ENCODE results near the gene IFIH1. TPM values are rescaled to one million over a fixed set of nuclear protein-coding genes. Genes with fewer than 3 reads are reported as not detected.

IFIH1 gene
- total RNA-seq, 1 donor from 2014 or later, result 27.9 TPM

DNA sequence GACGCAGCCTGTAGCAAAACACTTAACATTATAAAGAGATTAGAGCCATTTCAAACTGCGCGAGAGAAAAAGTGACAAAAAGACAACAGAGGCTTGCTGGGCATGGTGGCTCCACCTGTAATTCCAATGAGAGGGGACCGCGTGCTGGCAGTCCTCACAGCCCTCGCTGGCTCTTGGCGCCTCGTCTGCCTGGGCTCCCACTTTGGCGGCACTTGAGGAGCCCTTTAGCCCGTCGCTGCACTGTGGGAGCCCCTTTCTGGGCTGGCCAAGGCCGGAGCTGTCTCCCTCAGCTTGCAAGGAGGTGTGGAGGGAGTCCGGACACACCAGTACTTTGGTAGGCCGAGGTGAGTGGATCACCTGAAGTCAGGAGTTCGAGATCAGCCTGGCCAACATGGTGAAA, 9.3 kb upstream of the IFIH1 start:
- H3K27me3 Mint-ChIP-seq (ENCODE audit: insufficient read depth), result no peaks in the 10 kb centered on the region
- H3K4me3 Mint-ChIP-seq, result no peak overlapping the region
- intact Hi-C loops (cut with micrococcal nuclease), result no loop called here
- H3K9me3 Mint-ChIP-seq, result no peaks in the 10 kb centered on the region
- H3K36me3 Mint-ChIP-seq (ENCODE audit: low read depth), result peaks cover 5% of the 10 kb centered on the region
- no peak for DNase-seq (ENCODE audit: low spot score)
- H3K27ac Mint-ChIP-seq, result no peak overlapping the region
- peaks cover 12% of the 10 kb centered on the region for H3K4me1 Mint-ChIP-seq (ENCODE audit: low read depth)

DNA sequence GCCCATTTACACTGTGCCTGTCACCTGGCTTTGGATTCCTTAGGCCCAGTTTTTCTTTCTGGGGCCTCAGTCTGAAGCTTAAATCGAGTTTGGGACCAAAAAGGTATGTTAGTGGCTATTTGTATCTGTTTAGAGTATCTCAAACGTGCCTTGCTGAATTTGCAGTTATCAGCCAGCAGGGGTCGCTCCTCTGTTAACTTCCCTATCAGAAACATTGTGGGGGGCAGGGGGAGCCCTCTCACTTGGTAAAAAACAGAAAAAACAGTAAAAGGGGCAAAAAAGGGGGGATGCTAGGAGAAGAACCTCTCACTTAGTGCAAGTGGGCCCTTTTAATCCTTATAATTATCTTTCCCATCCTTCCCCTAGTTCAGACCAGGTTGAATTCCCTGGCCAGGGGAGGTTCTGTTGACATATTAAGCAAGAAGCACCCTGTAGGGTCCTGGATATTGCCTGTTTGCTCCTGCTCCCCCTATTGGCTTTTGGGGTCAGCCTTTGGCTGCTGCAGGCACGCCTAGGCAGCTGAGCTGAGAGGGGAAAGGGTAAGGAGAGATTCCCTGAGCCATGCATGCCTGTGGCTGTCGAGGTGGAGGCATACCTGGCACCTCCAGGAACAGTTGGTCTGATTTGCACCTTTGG, 8.8 kb upstream of the IFIH1 start:
- H3K27ac Mint-ChIP-seq, result no peak overlapping the region
- peaks cover 12% of the 10 kb centered on the region for H3K4me1 Mint-ChIP-seq (ENCODE audit: low read depth)
- intact Hi-C loops (cut with micrococcal nuclease), result no loop called here

DNA sequence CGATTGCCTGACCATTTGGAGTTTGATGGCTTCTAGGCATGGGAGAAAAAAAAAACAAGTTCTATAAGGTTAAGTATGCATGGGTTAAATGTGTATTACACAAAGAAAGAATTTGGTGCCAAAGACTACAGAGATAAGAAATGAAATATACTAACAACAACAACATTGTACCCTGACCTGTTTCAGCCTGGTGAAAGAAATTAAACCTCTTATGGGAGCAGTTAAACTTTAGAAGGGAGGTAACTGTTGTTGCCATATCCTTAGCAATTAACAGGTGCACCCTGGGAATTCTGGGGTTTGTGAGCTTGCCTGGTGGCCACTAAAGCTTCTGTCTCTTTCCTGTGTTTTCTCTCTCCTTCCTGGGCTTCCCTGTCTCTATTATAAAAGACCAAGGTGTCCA, 6.5 kb upstream of the IFIH1 start:
- H3K9me3 Mint-ChIP-seq, result no peaks in the 10 kb centered on the region
- intact Hi-C loops (cut with micrococcal nuclease), result no loop called here
- H3K4me3 Mint-ChIP-seq, result no peak overlapping the region
- peaks cover 5% of the 10 kb centered on the region for H3K36me3 Mint-ChIP-seq (ENCODE audit: low read depth)
- no peaks in the 10 kb centered on the region for H3K27me3 Mint-ChIP-seq (ENCODE audit: insufficient read depth)
- DNase-seq (ENCODE audit: low spot score), result no peak
- H3K27ac Mint-ChIP-seq, result no peak overlapping the region
- peaks cover 29% of the 10 kb centered on the region for H3K4me1 Mint-ChIP-seq (ENCODE audit: low read depth)

More for the DNA sequence above, 8.8 kb upstream of the IFIH1 start:
- Mint-ChIP-seq H3K4me3 (no peak overlapping the region), H3K36me3 (ENCODE audit: low read depth) (peaks cover 5% of the 10 kb centered on the region), H3K27me3 (ENCODE audit: insufficient read depth) (no peaks in the 10 kb centered on the region), H3K9me3 (no peaks in the 10 kb centered on the region)
- no peak for DNase-seq (ENCODE audit: low spot score)

DNA sequence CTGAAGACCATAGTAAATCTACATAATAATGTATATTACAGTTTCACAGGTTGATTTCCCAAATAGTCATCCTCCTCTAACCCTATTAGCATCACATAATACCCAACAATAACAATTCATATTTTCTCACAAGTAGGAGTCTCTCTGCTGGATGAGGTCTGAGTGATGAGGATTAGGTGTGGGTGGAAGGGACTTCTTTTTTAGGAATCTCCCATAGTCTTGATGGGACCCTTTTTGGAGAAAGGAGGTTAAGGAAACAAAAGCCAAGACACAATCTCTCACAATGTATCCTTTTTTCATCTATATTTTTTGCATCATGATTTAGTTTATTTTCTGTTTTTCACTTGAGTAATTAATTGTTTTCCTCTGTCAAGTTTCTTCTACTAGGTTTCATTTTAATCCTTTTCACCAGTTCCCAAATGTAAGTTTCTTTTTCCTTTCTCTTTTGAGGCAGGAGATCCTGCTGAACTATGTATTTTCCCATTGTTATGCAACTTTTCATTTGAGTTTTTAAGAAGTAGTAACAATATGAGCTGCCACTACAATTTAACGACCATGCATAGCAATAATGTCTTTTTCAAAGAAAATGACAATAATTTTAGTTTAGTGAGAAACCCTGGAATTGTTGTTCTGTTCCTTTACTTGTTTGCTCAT, 2.5 kb upstream of the IFIH1 start:
- no peak for DNase-seq (ENCODE audit: low spot score)
- Mint-ChIP-seq H3K27ac (no peak overlapping the region), H3K36me3 (ENCODE audit: low read depth) (peaks cover 14% of the 10 kb centered on the region), H3K4me1 (ENCODE audit: low read depth) (peaks cover 47% of the 10 kb centered on the region), H3K27me3 (ENCODE audit: insufficient read depth) (no peaks in the 10 kb centered on the region), H3K9me3 (no peaks in the 10 kb centered on the region), H3K4me3 (no peak overlapping the region)
- intact Hi-C loops (cut with micrococcal nuclease), result no loop called here

DNA sequence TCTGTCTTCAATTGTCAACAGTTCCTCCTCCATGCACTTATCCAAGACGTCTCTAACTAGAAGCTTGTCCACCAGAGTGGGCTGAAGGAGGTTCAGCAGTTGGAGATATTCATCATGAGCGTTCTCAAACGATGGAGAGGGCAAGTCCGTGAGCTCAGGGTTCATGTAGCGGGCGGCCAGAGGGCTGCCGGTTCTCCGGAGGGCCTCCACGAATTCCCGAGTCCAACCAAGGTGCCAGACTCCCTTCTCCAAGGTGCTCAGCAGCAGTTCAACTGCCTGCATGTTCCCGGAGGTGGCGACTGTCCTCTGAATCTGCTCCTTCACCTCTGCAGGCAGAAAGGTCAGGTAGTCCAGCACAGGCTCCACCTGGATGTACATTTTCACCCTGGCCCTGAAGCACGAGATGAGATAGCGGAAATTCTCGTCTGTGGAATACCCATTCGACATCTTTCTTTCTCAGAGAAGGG, 590 bp downstream of the IFIH1 start:
- peak overlapping the region; percentile 93 for H3K4me3 Mint-ChIP-seq
- peak overlapping the region; percentile 90 for H3K27ac Mint-ChIP-seq
- no peaks in the 10 kb centered on the region for H3K9me3 Mint-ChIP-seq
- peaks cover 68% of the 10 kb centered on the region for H3K4me1 Mint-ChIP-seq (ENCODE audit: low read depth)
- intact Hi-C loops (cut with micrococcal nuclease), result loop anchor here (1.0 to 5.0 kb wide), 6 partner anchors 26 to 1076 kb away; partner anchors contain the start of genes GCA and PSMD14
- peak; percentile 13 for DNase-seq (ENCODE audit: low spot score)
- H3K27me3 Mint-ChIP-seq (ENCODE audit: insufficient read depth), result no peaks in the 10 kb centered on the region
- peaks cover 24% of the 10 kb centered on the region for H3K36me3 Mint-ChIP-seq (ENCODE audit: low read depth)

DNA sequence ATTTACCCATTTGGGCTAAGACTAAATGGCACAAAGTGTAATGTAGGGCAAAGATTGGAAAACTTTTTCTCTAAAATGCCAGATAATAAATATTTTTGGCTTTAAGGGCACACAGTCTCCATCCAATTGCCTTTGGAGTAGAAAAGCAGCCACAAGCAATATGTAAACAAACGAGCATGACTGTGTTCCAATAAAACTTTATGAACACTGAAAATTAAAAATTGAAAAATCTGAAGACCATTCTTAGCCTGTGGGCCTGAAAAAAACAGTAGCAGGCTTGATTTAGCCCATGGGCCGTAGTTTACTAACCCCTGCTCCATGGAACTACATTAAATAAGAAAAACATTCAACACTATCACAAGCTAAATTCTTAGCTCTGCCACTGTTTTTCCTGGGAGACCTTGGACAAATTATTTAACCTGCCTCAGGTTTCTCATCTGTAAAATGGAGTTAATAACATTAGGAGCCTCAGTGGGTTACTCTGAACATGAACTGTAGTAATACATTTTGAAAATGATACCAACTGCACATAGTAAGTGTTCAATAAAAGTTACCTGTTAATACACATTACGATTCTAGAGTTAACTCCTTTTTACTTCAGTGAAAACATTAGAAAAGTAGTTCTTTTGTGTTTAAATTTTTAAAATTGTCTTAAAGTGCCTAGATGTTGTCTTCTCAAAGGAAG, 1.3 kb downstream of the IFIH1 start:
- DNase-seq (ENCODE audit: low spot score), result no peak
- peak overlapping the region; percentile 93 for H3K4me3 Mint-ChIP-seq
- intact Hi-C loops (cut with micrococcal nuclease), result loop anchor here (5.0 kb wide), 1 partner anchor 1075 kb away; no protein-coding TSS in a partner anchor
- H3K4me1 Mint-ChIP-seq (ENCODE audit: low read depth), result peaks cover 75% of the 10 kb centered on the region
- H3K27me3 Mint-ChIP-seq (ENCODE audit: insufficient read depth), result no peaks in the 10 kb centered on the region
- no peaks in the 10 kb centered on the region for H3K9me3 Mint-ChIP-seq
- H3K27ac Mint-ChIP-seq, result peak overlapping the region; percentile 90
- H3K36me3 Mint-ChIP-seq (ENCODE audit: low read depth), result peaks cover 27% of the 10 kb centered on the region

DNA sequence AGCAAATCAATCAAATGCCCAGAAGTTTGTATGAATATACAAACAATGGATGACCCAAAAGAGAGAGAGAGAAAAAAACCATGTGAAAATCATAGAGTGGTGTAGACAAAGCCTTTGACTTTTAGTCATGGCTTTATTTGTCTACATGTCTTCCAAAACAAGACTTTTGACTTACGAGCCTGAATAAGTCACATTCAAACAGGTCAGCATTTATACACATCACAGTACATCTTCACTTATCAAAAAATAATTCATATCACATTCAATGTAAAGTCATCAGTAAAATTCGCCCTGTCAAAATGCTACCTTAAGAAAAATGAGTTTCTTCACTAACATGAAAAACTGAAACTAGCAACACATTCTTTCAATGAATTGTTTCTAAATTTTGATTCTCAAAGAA, 1.9 kb downstream of the IFIH1 start:
- peaks cover 33% of the 10 kb centered on the region for H3K36me3 Mint-ChIP-seq (ENCODE audit: low read depth)
- no peak for DNase-seq (ENCODE audit: low spot score)
- intact Hi-C loops (cut with micrococcal nuclease), result loop anchor here (5.0 kb wide), 1 partner anchor 1074 kb away; no protein-coding TSS in a partner anchor
- H3K9me3 Mint-ChIP-seq, result no peaks in the 10 kb centered on the region
- H3K4me3 Mint-ChIP-seq, result peak overlapping the region; percentile 93
- peaks cover 81% of the 10 kb centered on the region for H3K4me1 Mint-ChIP-seq (ENCODE audit: low read depth)
- H3K27ac Mint-ChIP-seq, result peak overlapping the region; percentile 85
- H3K27me3 Mint-ChIP-seq (ENCODE audit: insufficient read depth), result no peaks in the 10 kb centered on the region

DNA sequence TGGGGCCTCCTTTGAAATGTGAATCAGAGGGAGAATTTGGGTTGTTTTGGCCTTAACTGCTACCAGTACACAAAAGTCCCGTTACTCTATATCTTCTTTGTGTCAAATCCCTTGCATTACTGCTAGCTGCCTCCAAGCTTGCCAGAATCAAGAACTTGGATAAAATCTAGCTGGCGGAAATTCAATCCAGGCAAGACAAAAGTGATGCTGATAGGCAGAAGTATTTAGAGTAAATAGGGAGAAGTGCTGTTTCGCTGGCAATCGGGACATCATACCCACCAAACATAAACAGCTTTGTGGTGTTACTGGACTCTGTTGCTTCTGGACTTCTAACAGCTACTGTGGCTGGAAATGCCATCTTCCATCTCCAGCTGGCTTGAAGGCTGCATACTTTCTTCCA, 2.5 kb downstream of the IFIH1 start:
- DNase-seq (ENCODE audit: low spot score), result no peak
- intact Hi-C loops (cut with micrococcal nuclease), result loop anchor here (5.0 kb wide), 1 partner anchor 1074 kb away; no protein-coding TSS in a partner anchor
- Mint-ChIP-seq H3K4me3 (peak overlapping the region; percentile 93), H3K36me3 (ENCODE audit: low read depth) (peaks cover 36% of the 10 kb centered on the region), H3K27me3 (ENCODE audit: insufficient read depth) (no peaks in the 10 kb centered on the region), H3K9me3 (no peaks in the 10 kb centered on the region), H3K4me1 (ENCODE audit: low read depth) (peaks cover 81% of the 10 kb centered on the region), H3K27ac (peak overlapping the region; percentile 85)

DNA sequence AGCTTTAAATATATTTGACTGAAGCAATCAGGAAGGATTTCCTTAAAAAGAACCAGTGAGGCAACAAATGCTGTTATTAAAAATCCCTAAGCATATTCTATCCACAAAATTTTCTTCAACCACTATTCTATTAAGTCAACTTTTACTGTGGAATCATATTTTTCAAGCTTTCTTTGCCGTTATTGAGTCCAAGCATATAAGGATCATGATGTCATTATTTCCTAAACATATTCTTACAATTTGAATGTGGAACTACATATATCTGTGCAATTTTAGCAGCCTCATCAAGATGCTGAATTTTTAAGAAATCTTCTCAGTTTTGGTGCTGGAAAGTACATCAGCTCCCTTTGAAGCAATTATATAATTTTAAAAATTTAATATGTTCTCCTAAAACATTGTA, 5.6 kb downstream of the IFIH1 start:
- Mint-ChIP-seq H3K9me3 (no peaks in the 10 kb centered on the region), H3K4me1 (ENCODE audit: low read depth) (peaks cover 74% of the 10 kb centered on the region), H3K4me3 (no peak overlapping the region), H3K27ac (no peak overlapping the region), H3K36me3 (ENCODE audit: low read depth) (peaks cover 51% of the 10 kb centered on the region), H3K27me3 (ENCODE audit: insufficient read depth) (no peaks in the 10 kb centered on the region)
- intact Hi-C loops (cut with micrococcal nuclease), result loop anchor here (1.0 kb wide), 1 partner anchor 12 kb away; no protein-coding TSS in a partner anchor
- no peak for DNase-seq (ENCODE audit: low spot score)

DNA sequence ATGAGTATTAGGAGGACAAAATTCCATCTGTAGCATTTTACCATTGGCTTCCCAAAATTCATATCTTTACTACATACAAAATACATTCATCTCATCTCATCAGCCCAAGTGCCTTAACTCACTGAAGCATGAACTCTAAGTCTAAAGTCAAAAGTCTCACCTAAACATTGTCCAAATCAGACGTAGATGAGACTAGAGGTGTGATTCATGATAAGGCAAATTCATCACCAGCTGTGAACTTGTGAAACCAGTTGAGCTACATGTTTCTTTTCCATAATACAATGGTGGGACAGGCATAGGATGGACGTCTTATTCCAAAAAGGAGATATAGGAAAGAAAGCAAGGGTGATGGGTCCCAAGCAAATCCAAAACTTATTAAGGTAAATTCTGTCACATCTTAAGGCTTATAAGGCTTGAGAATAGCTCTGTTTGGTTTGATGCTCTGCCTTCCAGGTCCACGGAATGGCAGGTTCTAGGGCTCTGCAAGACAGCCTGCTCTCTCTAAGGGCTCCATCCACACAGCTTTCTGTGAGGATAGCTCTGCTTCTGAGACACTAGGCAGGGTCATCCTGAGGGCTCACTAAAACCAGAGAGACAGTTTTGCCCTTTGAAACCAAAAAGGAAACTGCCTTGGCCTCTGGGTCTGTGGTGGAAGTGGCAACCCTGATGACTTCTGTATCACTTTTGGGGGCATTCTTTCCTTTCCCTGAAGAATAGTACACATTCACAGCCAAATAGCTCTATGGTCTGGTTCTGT, 9.6 kb downstream of the IFIH1 start:
- H3K27ac Mint-ChIP-seq, result no peak overlapping the region
- DNase-seq (ENCODE audit: low spot score), result no peak

DNA sequence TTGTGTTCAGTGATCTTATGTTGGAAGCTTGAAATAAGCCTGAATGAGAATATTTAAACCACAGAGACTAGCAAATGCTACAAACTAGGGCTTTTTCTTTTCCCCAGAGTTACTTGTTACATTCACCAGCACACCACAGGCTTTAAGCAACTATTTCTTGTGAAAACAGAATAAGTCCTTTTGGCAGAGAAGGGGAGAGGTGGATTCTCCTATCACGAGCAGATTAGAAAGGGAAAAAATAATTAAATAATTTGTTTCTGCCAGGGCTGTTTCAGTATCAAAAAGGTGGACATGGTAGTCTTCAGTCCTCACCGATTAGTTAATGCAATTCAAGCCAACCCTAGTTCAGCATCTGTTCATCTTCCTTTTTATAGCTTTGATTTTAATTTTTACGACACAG, 12.6 kb downstream of the IFIH1 start:
- Mint-ChIP-seq H3K27me3 (ENCODE audit: insufficient read depth) (no peaks in the 10 kb centered on the region), H3K27ac (no peak overlapping the region)

More for the DNA sequence above, 9.6 kb downstream of the IFIH1 start:
- Mint-ChIP-seq H3K36me3 (ENCODE audit: low read depth) (peaks cover 45% of the 10 kb centered on the region), H3K4me1 (ENCODE audit: low read depth) (peaks cover 42% of the 10 kb centered on the region), H3K27me3 (ENCODE audit: insufficient read depth) (no peaks in the 10 kb centered on the region), H3K9me3 (no peaks in the 10 kb centered on the region), H3K4me3 (no peak overlapping the region)
- intact Hi-C loops (cut with micrococcal nuclease), result no loop called here

DNA sequence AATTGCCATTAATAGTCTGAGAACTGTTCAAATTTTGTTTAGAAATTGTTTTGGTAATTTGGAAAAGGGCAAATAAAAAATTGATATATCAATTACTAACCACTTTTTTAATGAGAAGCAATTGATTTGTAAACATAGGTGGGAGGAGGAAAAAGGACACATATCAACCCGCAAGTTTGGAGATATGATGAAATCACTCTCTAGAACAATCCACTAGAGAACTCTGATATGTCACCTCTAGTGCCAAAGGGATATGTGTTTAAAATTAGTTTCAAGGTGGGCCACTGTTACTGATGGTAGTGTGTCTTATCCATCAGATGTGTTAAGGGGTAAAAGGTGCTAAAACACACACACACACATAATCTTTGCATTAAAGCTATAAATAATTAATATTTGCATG, 16.6 kb downstream of the IFIH1 start:
- DNase-seq (ENCODE audit: low spot score), result no peak
- Mint-ChIP-seq H3K4me3 (no peak overlapping the region), H3K9me3 (no peaks in the 10 kb centered on the region), H3K27me3 (ENCODE audit: insufficient read depth) (no peaks in the 10 kb centered on the region), H3K36me3 (ENCODE audit: low read depth) (peaks cover 10% of the 10 kb centered on the region), H3K27ac (no peak overlapping the region), H3K4me1 (ENCODE audit: low read depth) (peaks cover 5% of the 10 kb centered on the region)
- intact Hi-C loops (cut with micrococcal nuclease), result loop anchor here (1.0 to 5.0 kb wide), 2 partner anchors 10 to 40 kb away; partner anchors contain the start of gene GCA

More for the DNA sequence above, 12.6 kb downstream of the IFIH1 start:
- peaks cover 30% of the 10 kb centered on the region for H3K36me3 Mint-ChIP-seq (ENCODE audit: low read depth)
- intact Hi-C loops (cut with micrococcal nuclease), result no loop called here
- no peaks in the 10 kb centered on the region for H3K9me3 Mint-ChIP-seq
- DNase-seq (ENCODE audit: low spot score), result no peak
- peaks cover 20% of the 10 kb centered on the region for H3K4me1 Mint-ChIP-seq (ENCODE audit: low read depth)
- no peak overlapping the region for H3K4me3 Mint-ChIP-seq
